Osteocyte (in vitro differentiated cells): Measurements from ENCODE around the gene CYP27A1. TPM values are rescaled to one million over a fixed set of nuclear protein-coding genes. Genes with fewer than 3 reads are reported as not detected.

ENCODE experiments used
- DNase-seq: peaks from one replicate; pipeline ENCODE4 v3.0.0; 2021; ENCODE audit warnings: mixed read lengths; ENCODE audit not compliant: unreplicated experiment; ENCODE audit errors: extremely low spot score
- H3K27ac Mint-ChIP-seq: one replicate; pipeline ENCODE4 v1.8.0; 2021; ENCODE audit warnings: mild to moderate bottlenecking, mixed read lengths; ENCODE audit not compliant: unreplicated experiment
- H3K27me3 Mint-ChIP-seq: one replicate; pipeline ENCODE4 v1.8.0; 2021; ENCODE audit warnings: mixed read lengths; ENCODE audit not compliant: unreplicated experiment
- H3K36me3 Mint-ChIP-seq: one replicate; pipeline ENCODE4 v1.8.0; 2021; ENCODE audit warnings: mixed read lengths; ENCODE audit not compliant: unreplicated experiment
- H3K4me1 Mint-ChIP-seq: one replicate; pipeline ENCODE4 v1.8.0; 2021; ENCODE audit warnings: mixed read lengths; ENCODE audit not compliant: unreplicated experiment
- H3K4me3 Mint-ChIP-seq: one replicate; pipeline ENCODE4 v1.8.0; 2021; ENCODE audit warnings: mild to moderate bottlenecking, moderate library complexity, mixed read lengths; ENCODE audit not compliant: unreplicated experiment
- H3K9me3 Mint-ChIP-seq: one replicate; pipeline ENCODE4 v1.8.0; 2021; ENCODE audit warnings: mixed read lengths; ENCODE audit not compliant: unreplicated experiment
- CTCF ChIP-seq: fragments of 200-600 bp; sonication (generic); IDR thresholded peaks from 2 replicates; pipeline ENCODE4 v1.5.0; 2021; ENCODE audit warnings: antibody characterized with exemption, mild to moderate bottlenecking, moderate library complexity
- total RNA-seq: library from RNA; stranded (reverse); gene quantifications from 2 replicates; pipeline ENCODE4 v1.2.1, GENCODE V29; 2021

Gene CYP27A1
- total RNA-seq, 1 donor from 2014 or later: 3.2 TPM

- TF ChIP-seq CTCF: no peak
- Mint-ChIP-seq H3K4me1 (peaks cover 39% of the 10 kb centered on the region), H3K27me3 (peaks cover 68% of the 10 kb centered on the region), H3K36me3 (no peaks in the 10 kb centered on the region), H3K9me3 (no peaks in the 10 kb centered on the region), H3K27ac (no peak overlapping the region), H3K4me3 (peak overlapping the region; percentile 67)
- DNase-seq: no peak
These were observed 77.0 kb downstream of the CYP27A1 start for GRCh38 chr2:218858671-218859555.

GRCh38 chr2:218859556-218859987, 77.6 kb downstream of the CYP27A1 start, which contains the start of gene WNT6:
Gene WNT6, plus strand, starts transcription at chr2:218859805. Its CDS starts 233 bp downstream, at chr2:218860038.
- Mint-ChIP-seq H3K4me3 (peak within 1 kb of the TSS; percentile 70), H3K27ac (no peak within 1 kb of the TSS), H3K27me3 (peaks cover 64% of the 10 kb centered on the region), H3K36me3 (no peaks in the 10 kb centered on the region), H3K9me3 (no peaks in the 10 kb centered on the region), H3K4me1 (peaks cover 39% of the 10 kb centered on the region)
- no peak for TF ChIP-seq CTCF
- no peak for DNase-seq

GRCh38 chr2:218859988-218860831, 78.3 kb downstream of the CYP27A1 start:
- Mint-ChIP-seq H3K9me3 (no peaks in the 10 kb centered on the region), H3K4me3 (peak overlapping the region; percentile 70), H3K27me3 (peaks cover 62% of the 10 kb centered on the region), H3K4me1 (peaks cover 39% of the 10 kb centered on the region), H3K36me3 (no peaks in the 10 kb centered on the region), H3K27ac (no peak overlapping the region)
- no peak for TF ChIP-seq CTCF
- no peak for DNase-seq

GRCh38 chr2:218860950-218861381, 79.0 kb downstream of the CYP27A1 start:
- Mint-ChIP-seq H3K4me3 (no peak overlapping the region), H3K9me3 (no peaks in the 10 kb centered on the region), H3K27me3 (peaks cover 57% of the 10 kb centered on the region), H3K27ac (no peak overlapping the region), H3K36me3 (no peaks in the 10 kb centered on the region), H3K4me1 (peaks cover 37% of the 10 kb centered on the region)
- no peak for TF ChIP-seq CTCF
- DNase-seq: no peak
